HG02623 (cell line): ENCODE data around the gene GALNT18.

Source experiments
- ATAC-seq: cut with Tn5 transposase; IDR thresholded peaks from one replicate; pipeline ENCODE4 v1.9.1; 2021; ENCODE audit warnings: moderate library complexity; ENCODE audit not compliant: unreplicated experiment

GALNT18 gene

DNA sequence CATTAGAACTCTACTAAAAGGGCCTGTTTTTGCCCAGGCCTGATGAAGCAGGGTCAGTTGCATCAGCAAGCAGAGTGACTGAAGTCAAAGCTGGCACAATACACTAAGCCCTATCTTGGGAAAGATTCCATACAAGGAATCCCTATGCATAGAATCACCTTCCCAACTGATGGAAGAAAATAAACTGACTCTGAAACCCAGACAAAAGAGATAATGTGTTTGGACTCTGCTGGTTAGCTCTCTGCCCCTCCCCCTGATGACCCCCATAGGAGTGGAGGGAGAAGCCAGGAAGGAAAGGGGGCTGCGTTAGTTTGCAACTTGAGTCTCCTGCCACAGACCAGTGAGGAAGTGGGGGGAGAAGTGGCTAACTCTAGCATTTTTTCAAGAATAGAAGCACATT is 32.9 kb downstream of the GALNT18 start:
- ATAC-seq = no peak

GRCh38 chr11:11588243-11588642 is 33.6 kb downstream of the GALNT18 start:
- ATAC-seq = no peak

- no peak for ATAC-seq
Observed at GRCh38 chr11:11587122-11587521, 34.7 kb downstream of the GALNT18 start.

GRCh38 chr11:11586465-11586864 is 35.3 kb downstream of the GALNT18 start:
- no peak for ATAC-seq

GRCh38 chr11:11584937-11585336 is 36.9 kb downstream of the GALNT18 start:
- ATAC-seq = no peak

GRCh38 chr11:11584530-11584810 is 37.3 kb downstream of the GALNT18 start:
- ATAC-seq = no peak

GRCh38 chr11:11583801-11584529 is 37.8 kb downstream of the GALNT18 start:
- ATAC-seq = no peak

- ATAC-seq = no peak
Observed at GRCh38 chr11:11582011-11582701, 39.6 kb downstream of the GALNT18 start.

DNA sequence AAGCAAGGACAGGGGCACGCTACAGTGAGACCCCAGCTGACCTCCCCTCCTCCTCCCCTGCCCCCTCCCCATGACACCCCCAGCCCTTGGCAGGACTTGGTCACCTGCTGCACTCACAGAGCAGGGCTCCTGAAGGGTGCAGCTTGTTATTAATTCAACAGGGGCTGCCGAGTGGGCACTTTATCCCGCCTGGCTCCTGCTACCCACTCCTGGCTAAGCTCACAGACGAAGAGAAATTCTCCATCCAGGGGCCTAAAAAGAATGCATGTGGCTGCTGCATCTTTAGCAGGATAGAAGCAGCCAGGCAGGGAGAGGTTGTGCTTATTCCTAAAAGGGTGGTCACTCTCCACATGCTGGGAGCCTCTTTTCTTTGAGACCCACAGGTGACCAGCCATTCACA is 40.3 kb downstream of the GALNT18 start:
- no peak for ATAC-seq

GRCh38 chr11:11580841-11581411 is 40.9 kb downstream of the GALNT18 start:
- no peak for ATAC-seq

DNA sequence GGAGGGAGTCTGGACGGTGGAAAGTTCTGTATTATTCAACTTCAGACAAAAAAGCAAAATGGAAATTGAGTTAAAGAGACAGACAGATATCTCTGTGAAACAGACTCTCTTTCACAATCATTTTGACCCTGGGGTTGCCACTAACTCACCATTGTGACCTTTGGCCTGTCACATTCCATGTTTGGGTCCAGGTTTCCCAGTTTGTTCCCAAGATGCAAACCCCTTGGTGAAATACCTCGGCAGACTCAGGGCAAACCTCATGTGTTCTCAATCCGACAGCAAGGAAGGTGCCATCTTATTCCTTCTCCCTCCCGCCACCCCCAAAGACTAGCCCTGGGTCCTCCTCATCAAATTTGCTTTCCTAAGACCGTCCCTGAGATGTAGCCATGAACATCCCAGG is 41.8 kb downstream of the GALNT18 start:
- ATAC-seq = no peak

GRCh38 chr11:11579012-11579988 is 42.5 kb downstream of the GALNT18 start:
- ATAC-seq = no peak

DNA sequence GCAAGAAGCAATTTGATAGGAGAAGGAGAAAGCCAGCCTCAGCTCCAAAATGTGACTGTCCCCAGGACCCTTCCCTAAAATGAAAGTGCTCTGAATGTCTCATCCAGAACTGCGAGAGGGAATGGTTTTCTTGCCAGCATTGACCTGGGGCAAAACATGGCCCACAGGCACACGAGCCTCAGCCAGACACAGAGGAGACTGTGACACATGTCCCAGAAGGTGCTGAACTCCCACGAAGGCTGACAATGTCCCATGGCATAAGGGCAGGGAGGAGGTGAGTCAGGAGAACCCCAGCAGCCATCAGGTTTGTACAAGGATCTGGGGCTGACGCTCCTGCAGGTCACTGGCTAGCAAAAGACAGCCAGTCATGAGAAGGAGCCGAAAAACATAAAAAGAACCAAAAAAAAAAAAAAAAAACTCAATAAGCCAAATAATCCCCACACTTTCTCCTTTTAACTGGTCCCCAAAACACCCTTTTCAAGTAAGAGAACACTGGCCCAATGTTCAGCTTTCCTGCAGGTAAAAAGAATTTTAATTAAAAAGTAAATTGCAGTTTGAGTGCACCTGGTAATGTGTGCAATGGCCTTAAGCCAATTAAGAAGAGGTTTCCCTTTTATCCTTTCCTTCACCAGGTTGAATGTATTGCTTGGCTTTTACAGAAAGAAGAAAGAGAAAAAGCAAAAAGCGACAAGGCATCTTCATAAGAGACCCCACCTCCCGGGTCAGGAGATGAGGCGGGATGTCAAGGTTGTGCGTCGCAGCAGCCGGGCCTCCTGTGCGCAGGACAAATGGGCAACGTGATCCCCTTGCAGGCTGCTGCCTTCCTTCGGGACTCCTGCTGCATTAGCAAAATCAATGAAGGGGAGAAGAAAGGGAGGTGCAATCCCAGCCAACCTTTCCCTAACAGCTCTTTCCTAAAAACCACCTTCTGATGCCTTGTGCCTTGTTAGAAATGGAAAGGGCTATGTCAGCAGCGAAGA is 43.6 kb downstream of the GALNT18 start:
- no peak for ATAC-seq

- ATAC-seq = no peak
Observed at GRCh38 chr11:11577251-11577855, 44.5 kb downstream of the GALNT18 start.

GRCh38 chr11:11574373-11575287 is 47.2 kb downstream of the GALNT18 start:
- ATAC-seq = no peak

DNA sequence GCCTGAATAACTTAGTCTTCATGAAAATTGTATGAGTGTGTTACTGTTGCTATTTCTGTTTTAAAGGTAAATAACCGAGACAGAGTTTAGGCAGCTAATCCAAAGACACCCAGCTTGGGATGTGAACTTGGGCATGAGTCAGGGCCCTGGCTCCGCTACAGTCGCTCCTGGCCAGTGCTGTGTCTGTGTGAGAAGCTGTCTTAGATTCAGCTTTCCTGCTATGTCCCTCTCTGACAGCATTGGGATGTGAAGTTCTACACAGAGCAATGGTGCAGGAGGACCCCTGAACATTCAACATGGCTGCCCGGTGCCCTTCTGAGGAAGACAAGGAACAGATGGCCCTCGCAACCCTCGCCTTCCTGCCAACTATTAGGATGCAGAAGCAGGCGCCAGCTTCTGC is 49.4 kb downstream of the GALNT18 start:
- no peak for ATAC-seq

GRCh38 chr11:11571893-11572292 is 49.9 kb downstream of the GALNT18 start:
- ATAC-seq = no peak

DNA sequence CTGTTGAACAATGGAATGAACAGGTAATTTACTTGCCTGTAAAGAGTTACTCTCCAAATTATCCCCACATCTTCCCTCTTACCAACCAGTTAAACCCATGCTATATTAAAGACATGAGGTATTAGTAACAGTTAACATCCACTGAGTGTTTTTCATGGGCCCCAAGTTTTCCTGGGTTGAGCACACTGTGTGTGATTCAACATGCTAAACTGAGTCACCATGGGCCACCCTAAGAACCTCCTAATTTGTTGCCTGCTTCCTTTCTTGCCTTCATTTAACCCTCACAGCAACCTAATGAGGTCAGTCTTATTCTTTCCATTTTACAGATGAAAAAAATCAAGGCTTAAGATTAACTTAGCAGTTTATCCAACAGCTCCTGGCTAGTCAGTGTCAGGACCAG is 51.0 kb downstream of the GALNT18 start:
- no peak for ATAC-seq
